ENCODE results near the gene EEF2K. TPM values are rescaled to one million over a fixed set of nuclear protein-coding genes. Genes with fewer than 3 reads are reported as not detected.

Gene EEF2K
- total and polyA plus RNA-seq, 2 of the 13 experiments (the other 11 are each of a cell fraction or from before 2014, with no cell fraction given): 22.0 to 23.8 TPM

DNA sequence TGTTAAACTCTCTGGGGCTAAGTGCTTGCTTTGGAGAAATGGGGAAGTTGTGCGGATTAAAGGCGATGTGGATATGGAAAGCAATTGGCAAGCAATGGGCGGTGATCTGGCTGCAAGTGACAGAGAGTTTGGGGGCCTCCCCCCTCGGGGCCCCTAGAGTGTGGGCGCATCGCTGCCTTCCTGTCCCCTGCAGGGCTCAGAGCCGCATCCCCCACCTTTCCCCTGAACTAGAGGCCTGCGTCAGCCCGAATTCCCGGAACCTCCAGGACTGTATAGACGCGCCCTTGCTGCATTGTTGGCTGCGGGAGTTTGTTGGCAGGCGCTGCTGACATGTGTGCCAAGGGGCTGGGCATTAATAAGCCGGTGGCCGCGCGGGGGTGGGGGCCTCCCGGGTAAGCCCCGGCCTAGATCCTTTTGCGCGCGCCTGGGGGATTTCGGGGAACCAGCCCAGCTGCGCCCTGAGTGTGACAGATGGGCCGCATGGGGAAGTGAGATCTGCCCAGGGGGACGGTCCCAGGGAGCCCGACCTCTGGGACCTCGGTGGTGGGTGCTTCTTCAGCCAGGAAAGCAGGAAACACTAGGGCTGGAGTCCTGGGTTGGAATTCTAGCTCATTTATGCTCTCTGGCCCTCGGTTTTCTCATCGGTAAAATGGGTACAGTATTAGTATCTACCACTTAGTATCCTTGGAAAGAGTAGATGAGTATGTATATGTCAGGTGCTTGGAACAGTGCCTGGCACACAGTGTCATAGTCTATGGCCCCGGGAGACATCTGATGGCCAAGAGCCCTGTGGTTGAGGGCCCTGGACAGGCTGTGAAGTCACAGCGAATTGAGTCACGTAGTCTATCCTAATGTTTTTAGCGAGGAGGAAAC lies 1.0 kb downstream of the EEF2K start (continued):
- TF ChIP-seq, protein P1, sequence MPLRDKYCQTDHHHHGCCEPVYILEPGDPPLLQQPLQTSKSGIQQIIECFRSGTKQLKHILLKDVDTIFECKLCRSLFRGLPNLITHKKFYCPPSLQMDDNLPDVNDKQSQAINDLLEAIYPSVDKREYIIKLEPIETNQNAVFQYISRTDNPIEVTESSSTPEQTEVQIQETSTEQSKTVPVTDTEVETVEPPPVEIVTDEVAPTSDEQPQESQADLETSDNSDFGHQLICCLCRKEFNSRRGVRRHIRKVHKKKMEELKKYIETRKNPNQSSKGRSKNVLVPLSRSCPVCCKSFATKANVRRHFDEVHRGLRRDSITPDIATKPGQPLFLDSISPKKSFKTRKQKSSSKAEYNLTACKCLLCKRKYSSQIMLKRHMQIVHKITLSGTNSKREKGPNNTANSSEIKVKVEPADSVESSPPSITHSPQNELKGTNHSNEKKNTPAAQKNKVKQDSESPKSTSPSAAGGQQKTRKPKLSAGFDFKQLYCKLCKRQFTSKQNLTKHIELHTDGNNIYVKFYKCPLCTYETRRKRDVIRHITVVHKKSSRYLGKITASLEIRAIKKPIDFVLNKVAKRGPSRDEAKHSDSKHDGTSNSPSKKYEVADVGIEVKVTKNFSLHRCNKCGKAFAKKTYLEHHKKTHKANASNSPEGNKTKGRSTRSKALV (CRISPR knock-in tag; IDR thresholded peaks at IDR 0.05): peak; percentile 5; the same call in 1 of the 2 replicates
- TF ChIP-seq PITX1 (CRISPR knock-in tag; IDR thresholded peaks at IDR 0.05): peak; percentile 22; the same call in 1 of the 2 replicates
- no peak for TF ChIP-seq MAZ (IDR thresholded peaks at IDR 0.05; ENCODE audit: borderline replicate concordance, low read depth, low read length)
- TF ChIP-seq MAZ (CRISPR knock-in tag; IDR thresholded peaks at IDR 0.05; ENCODE audit: low read depth): no peak
- TF ChIP-seq ZNF335 (CRISPR knock-in tag; IDR thresholded peaks at IDR 0.05): 0 out of 2 replicates have a peak, but pooled peaks have one; percentile 3
- TF ChIP-seq, protein P2, sequence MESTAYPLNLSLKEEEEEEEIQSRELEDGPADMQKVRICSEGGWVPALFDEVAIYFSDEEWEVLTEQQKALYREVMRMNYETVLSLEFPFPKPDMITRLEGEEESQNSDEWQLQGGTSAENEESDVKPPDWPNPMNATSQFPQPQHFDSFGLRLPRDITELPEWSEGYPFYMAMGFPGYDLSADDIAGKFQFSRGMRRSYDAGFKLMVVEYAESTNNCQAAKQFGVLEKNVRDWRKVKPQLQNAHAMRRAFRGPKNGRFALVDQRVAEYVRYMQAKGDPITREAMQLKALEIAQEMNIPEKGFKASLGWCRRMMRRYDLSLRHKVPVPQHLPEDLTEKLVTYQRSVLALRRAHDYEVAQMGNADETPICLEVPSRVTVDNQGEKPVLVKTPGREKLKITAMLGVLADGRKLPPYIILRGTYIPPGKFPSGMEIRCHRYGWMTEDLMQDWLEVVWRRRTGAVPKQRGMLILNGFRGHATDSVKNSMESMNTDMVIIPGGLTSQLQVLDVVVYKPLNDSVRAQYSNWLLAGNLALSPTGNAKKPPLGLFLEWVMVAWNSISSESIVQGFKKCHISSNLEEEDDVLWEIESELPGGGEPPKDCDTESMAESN (CRISPR knock-in tag; conservative IDR thresholded peaks at IDR 0.05): no peak
- 0 out of 2 replicates have a peak, but pooled peaks have one; percentile 40 for TF ChIP-seq DR1 (CRISPR knock-in tag; IDR thresholded peaks at IDR 0.05)
- peak; percentile 20; the same call in 1 of the 2 replicates for TF ChIP-seq RCOR2 (CRISPR knock-in tag; IDR thresholded peaks at IDR 0.05)
- TF ChIP-seq ZMYM3 (CRISPR knock-in tag; IDR thresholded peaks at IDR 0.05): peak; percentile 96
- TF ChIP-seq U2AF1 (optimal IDR thresholded peaks at IDR 0.05; ENCODE audit: low read depth, low read length): peak; percentile 27
- peak; percentile 16; the same call in 1 of the 2 replicates for TF ChIP-seq MIER3 (CRISPR knock-in tag; IDR thresholded peaks at IDR 0.05; ENCODE audit: borderline replicate concordance)
- peak; percentile 99 for TF ChIP-seq ZNF629 (CRISPR knock-in tag; conservative IDR thresholded peaks at IDR 0.05)
- TF ChIP-seq, protein P3, sequence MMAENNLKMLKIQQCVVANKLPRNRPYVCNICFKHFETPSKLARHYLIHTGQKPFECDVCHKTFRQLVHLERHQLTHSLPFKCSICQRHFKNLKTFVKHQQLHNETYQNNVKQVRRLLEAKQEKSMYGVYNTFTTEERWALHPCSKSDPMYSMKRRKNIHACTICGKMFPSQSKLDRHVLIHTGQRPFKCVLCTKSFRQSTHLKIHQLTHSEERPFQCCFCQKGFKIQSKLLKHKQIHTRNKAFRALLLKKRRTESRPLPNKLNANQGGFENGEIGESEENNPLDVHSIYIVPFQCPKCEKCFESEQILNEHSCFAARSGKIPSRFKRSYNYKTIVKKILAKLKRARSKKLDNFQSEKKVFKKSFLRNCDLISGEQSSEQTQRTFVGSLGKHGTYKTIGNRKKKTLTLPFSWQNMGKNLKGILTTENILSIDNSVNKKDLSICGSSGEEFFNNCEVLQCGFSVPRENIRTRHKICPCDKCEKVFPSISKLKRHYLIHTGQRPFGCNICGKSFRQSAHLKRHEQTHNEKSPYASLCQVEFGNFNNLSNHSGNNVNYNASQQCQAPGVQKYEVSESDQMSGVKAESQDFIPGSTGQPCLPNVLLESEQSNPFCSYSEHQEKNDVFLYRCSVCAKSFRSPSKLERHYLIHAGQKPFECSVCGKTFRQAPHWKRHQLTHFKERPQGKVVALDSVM (CRISPR knock-in tag; IDR thresholded peaks at IDR 0.05): no peak; the same call in 1 of the 2 replicates
- peak; percentile 97 for TF ChIP-seq CHD4 (IDR thresholded peaks at IDR 0.05; ENCODE audit: borderline replicate concordance, low read length)
- TF ChIP-seq RBM39 (IDR thresholded peaks at IDR 0.05; ENCODE audit: low read depth, low read length, poor library complexity, severe bottlenecking): peak; percentile 20
- TF ChIP-seq HNF4A (CRISPR knock-in tag; IDR thresholded peaks at IDR 0.05): 0 out of 2 replicates have a peak, but pooled peaks have one; percentile 3
- TF ChIP-seq ZNF253 (CRISPR knock-in tag; IDR thresholded peaks at IDR 0.05; ENCODE audit: borderline replicate concordance): no peak
- peak; percentile 20 for TF ChIP-seq YY1 (IDR thresholded peaks at IDR 0.05; ENCODE audit: insufficient read depth, insufficient replicate concordance, low read depth, low read length)
- TF ChIP-seq HNRNPL (IDR thresholded peaks at IDR 0.05; ENCODE audit: low read depth, low read length): peak; percentile 96
- peak; percentile 44; the same call in 1 of the 2 replicates for TF ChIP-seq ZNF501 (CRISPR knock-in tag; IDR thresholded peaks at IDR 0.05)
- TF ChIP-seq CBX2 (IDR thresholded peaks at IDR 0.05; ENCODE audit: low read depth, low read length): no peak
- TF ChIP-seq CBX2 (CRISPR knock-in tag; IDR thresholded peaks at IDR 0.05; ENCODE audit: low read depth): no peak
- TF ChIP-seq SIN3B (IDR thresholded peaks at IDR 0.05; ENCODE audit: low read length): 0 out of 2 replicates have a peak, but pooled peaks have one; percentile 3

All from HepG2 (cell line).